K562 (cell line): ENCODE data around the gene DDIT3. TPM values are rescaled to one million over a fixed set of nuclear protein-coding genes. Genes with fewer than 3 reads are reported as not detected.

ENCODE experiments used
- ATAC-seq: fragments of 200-7000 bp; cut with Tn5 transposase; 3 replicates; pipeline ENCODE4 v1.9.1; 2020; ENCODE audit warnings: moderate library complexity
- BruUV-seq: library from RNA; stranded (reverse); fragments of 400-500 nt; replicated peaks from 2 replicates; lab custom pipeline; 2021; lab: Mats Ljungman, UMichigan
- CTCF ChIA-PET: fragments of 300-600 bp; formaldehyde crosslinking; extraction: SDS; loops from one replicate; lab custom pipeline; 2021; ENCODE audit warnings: low intra/inter-chr PET ratio; lab: Yijun Ruan, JAX
- POLR2A ChIA-PET: fragments of 300-600, 350-650 bp; sonication (Branson Sonifier 250); formaldehyde crosslinking; extraction: SDS; loops from one replicate; lab custom pipeline; 2021; ENCODE audit warnings: antibody characterized with exemption, inconsistent platforms; lab: Yijun Ruan, JAX
- DNase-seq, 4 experiments: peaks; one replicate each; pipeline versions ENCODE4 v3.0.0 to v3.0.0-alpha.2; 2011 to 2018; ENCODE audit warnings: low spot score in 3 of 4, mixed read lengths in 3 of 4; ENCODE audit errors: extremely low read depth in 1 of 4
- FAIRE-seq: peaks from 2 replicates; lab custom pipeline; 2011; peaks lifted over from hg19 to GRCh38; lab: Jason Lieb, UNC
- H2AFZ ChIP-seq: 2 replicates; pipeline ENCODE4 v1.6.0; 2011; ENCODE audit warnings: low read depth, low read length, control low read depth, inconsistent platforms
- H3K27ac ChIP-seq: fragments of 200-600 bp; 3 replicates; pipeline ENCODE4 v1.8.0; 2011; ENCODE audit warnings: low read depth, mild to moderate bottlenecking, control low read depth, inconsistent platforms, low read length, moderate library complexity, mixed read lengths; ENCODE audit errors: extremely low read depth
- H3K27me3 ChIP-seq, 2 experiments: fragments of 300-600 bp in 1 of 2; 2 replicates in 1 of 2; 3 replicates in 1 of 2; pipeline versions ENCODE4 v1.6.0 to v1.8.0; 2011; ENCODE audit warnings: inconsistent platforms in 2 of 2, low read length in 2 of 2, mild to moderate bottlenecking in 1 of 2, mixed read lengths in 1 of 2, moderate library complexity in 1 of 2; ENCODE audit not compliant: control insufficient read depth in 2 of 2, insufficient read depth in 2 of 2
- H3K36me3 ChIP-seq: fragments of 300-600 bp; 3 replicates; pipeline ENCODE4 v1.8.0; 2011; ENCODE audit warnings: mild to moderate bottlenecking, low read length, inconsistent platforms; ENCODE audit not compliant: control insufficient read depth, insufficient read depth
- H3K4me1 ChIP-seq, 2 experiments: fragments of 200-600 bp in 1 of 2; replicated peaks in 1 of 2; 2 replicates in 1 of 2; 3 replicates in 1 of 2; pipeline versions ENCODE4 v1.5.1 to v1.8.0; 2011; ENCODE audit warnings: inconsistent platforms in 2 of 2, low read length in 2 of 2, mild to moderate bottlenecking in 1 of 2, mixed read lengths in 1 of 2, moderate library complexity in 1 of 2; ENCODE audit not compliant: control insufficient read depth in 2 of 2, insufficient read depth in 2 of 2
- H3K4me2 ChIP-seq: 2 replicates; pipeline ENCODE4 v1.6.1; 2011; ENCODE audit warnings: low read length, control low read depth, inconsistent platforms, mixed read lengths; ENCODE audit not compliant: insufficient read depth
- H3K4me3 ChIP-seq: fragments of 200-600 bp; sonication (generic), shearing (Covaris generic); 2 replicates; pipeline ENCODE4 v1.5.1; 2016; ENCODE audit warnings: control low read depth, inconsistent platforms
- H3K79me2 ChIP-seq: fragments of 200-600 bp; 3 replicates; pipeline ENCODE4 v1.8.0; 2011; ENCODE audit warnings: low read length, inconsistent platforms; ENCODE audit not compliant: control insufficient read depth, insufficient read depth
- H3K9ac ChIP-seq, 2 experiments: 2 replicates each; pipeline versions ENCODE4 v1.6.0 to v1.6.1; 2011; ENCODE audit warnings: low read depth in 2 of 2, low read length in 2 of 2, control low read depth in 1 of 2, inconsistent platforms in 1 of 2, mild to moderate bottlenecking in 1 of 2, mixed read lengths in 1 of 2; ENCODE audit not compliant: insufficient read depth in 1 of 2
- H3K9me1 ChIP-seq: one replicate; pipeline ENCODE4 v1.6.0; 2011; ENCODE audit warnings: inconsistent platforms, mild to moderate bottlenecking, low read length, moderate library complexity; ENCODE audit not compliant: control insufficient read depth, insufficient read depth
- H3K9me3 ChIP-seq: replicated peaks from 2 replicates; pipeline ENCODE4 v1.5.1; 2011; ENCODE audit warnings: low read depth, low read length, inconsistent platforms; ENCODE audit not compliant: control insufficient read depth, insufficient read depth
- H4K20me1 ChIP-seq: replicated peaks from 2 replicates; pipeline ENCODE4 v1.6.1; 2011; ENCODE audit warnings: low read length, inconsistent platforms, mixed read lengths; ENCODE audit not compliant: control insufficient read depth, insufficient read depth
- BCOR ChIP-seq: fragments of 450-650 bp; IDR thresholded peaks from 2 replicates; pipeline ENCODE4 v1.6.1; 2016
- CBFB ChIP-seq: sonication (generic); formaldehyde crosslinking; IDR thresholded peaks from 2 replicates; pipeline ENCODE4 v1.4.0; 2020; ENCODE audit warnings: mild to moderate bottlenecking, missing genetic modification reagents
- E2F3 ChIP-seq: fragments of 250-450 bp; sonication (Bioruptor Pico); IDR thresholded peaks from 2 replicates; pipeline ENCODE4 v1.4.0; 2020; ENCODE audit warnings: mild to moderate bottlenecking
- PCBP1 ChIP-seq: fragments of 200-400 bp; formaldehyde crosslinking; IDR thresholded peaks from 2 replicates; pipeline ENCODE4 v1.6.1; 2018; ENCODE audit warnings: mild to moderate bottlenecking, low read depth, low read length; ENCODE audit not compliant: poor library complexity, severe bottlenecking
- ZNF140 ChIP-seq: fragments of 250-450 bp; sonication (Bioruptor Pico); IDR thresholded peaks from 2 replicates; pipeline ENCODE4 v1.8.0; 2021; ENCODE audit warnings: moderate library complexity, mild to moderate bottlenecking, inconsistent platforms
- ZNF212 ChIP-seq: fragments of 450-650 bp; formaldehyde crosslinking; IDR thresholded peaks from 2 replicates; pipeline ENCODE4 v1.4.0; 2020; ENCODE audit warnings: mild to moderate bottlenecking
- ZNF316 ChIP-seq: fragments of 450-650 bp; IDR thresholded peaks from 2 replicates; pipeline ENCODE4 v1.6.1; 2016
- ZNF518B ChIP-seq: fragments of 250-450 bp; sonication (Bioruptor Pico); IDR thresholded peaks from 2 replicates; pipeline ENCODE4 v1.5.0; 2021; ENCODE audit warnings: mild to moderate bottlenecking, moderate library complexity
- WGBS: fragments of 100-300 bp; shearing (Covaris generic); methylation state at CpG from one replicate; pipeline ENCODE4 v1.1.6; 2016; ENCODE audit warnings: low coverage, mixed read lengths; ENCODE audit not compliant: insufficient coverage; ENCODE audit errors: missing lambda C conversion rate; 5-methylcytosine and 5-hydroxymethylcytosine counted together
- in situ Hi-C: fragments of 300-500 bp; cut with MboI; formaldehyde crosslinking; loops from 4 replicates; pipeline ENCODE4 v1.15.0; 2018; ENCODE audit warnings: inconsistent platforms, mixed read lengths
- intact Hi-C: fragments of 100-400 bp; cut with micrococcal nuclease; formaldehyde crosslinking; loops from 2 replicates; pipeline ENCODE4 v1.14.2; 2022
- polyA plus RNA-seq, 8 experiments: library from polyadenylated mRNA; depleted of rRNA in 4 of 8; stranded (reverse) in 5 of 8; unstranded in 3 of 8; fragments of >200 nt; fragmentation: Nextera tagmentation in 2 of 8; fragmentation: Illumina TruSeq in 1 of 8; extraction: Ambion mirVana in 2 of 8; extraction: Trizol in 1 of 8; gene quantifications; 2 replicates each; pipeline versions ENCODE4 v1.2.1 to v1.2.3, GENCODE V29; 2011 to 2014; ENCODE audit warnings: inconsistent platforms in 1 of 8, missing spikeins in 1 of 8
- total RNA-seq, 7 experiments: library from RNA; depleted of rRNA in 6 of 7; stranded (reverse); fragments of >200 nt in 6 of 7; fragmentation: Illumina TruSeq in 2 of 7; extraction: Trizol in 2 of 7; gene quantifications; 2 replicates each; pipeline versions ENCODE4 v1.2.1 to v1.2.3, GENCODE V29; 2011 to 2021; ENCODE audit warnings: low replicate concordance in 1 of 7
- TF ChIP-seq, protein P1 (sequence below): sonication (generic); formaldehyde crosslinking; IDR thresholded peaks from 2 replicates; pipeline ENCODE4 v1.4.0; 2020; ENCODE audit warnings: mild to moderate bottlenecking, missing genetic modification reagents
- TF ChIP-seq, protein P2 (sequence below): sonication (generic); formaldehyde crosslinking; IDR thresholded peaks from 2 replicates; pipeline ENCODE4 v1.5.0; 2020; ENCODE audit warnings: missing genetic modification reagents

DDIT3 gene
- total and polyA plus RNA-seq, 9 of the 15 experiments (the other 6 are each of a cell fraction or from before 2014, with no cell fraction given), result 59.1 to 272 (median 89.9) TPM

- no peak for TF ChIP-seq BCOR
- no peak for TF ChIP-seq ZNF212
- TF ChIP-seq ZNF518B (CRISPR knock-in tag), result no peak
- TF ChIP-seq CBFB, result no peak
- TF ChIP-seq, protein P1, sequence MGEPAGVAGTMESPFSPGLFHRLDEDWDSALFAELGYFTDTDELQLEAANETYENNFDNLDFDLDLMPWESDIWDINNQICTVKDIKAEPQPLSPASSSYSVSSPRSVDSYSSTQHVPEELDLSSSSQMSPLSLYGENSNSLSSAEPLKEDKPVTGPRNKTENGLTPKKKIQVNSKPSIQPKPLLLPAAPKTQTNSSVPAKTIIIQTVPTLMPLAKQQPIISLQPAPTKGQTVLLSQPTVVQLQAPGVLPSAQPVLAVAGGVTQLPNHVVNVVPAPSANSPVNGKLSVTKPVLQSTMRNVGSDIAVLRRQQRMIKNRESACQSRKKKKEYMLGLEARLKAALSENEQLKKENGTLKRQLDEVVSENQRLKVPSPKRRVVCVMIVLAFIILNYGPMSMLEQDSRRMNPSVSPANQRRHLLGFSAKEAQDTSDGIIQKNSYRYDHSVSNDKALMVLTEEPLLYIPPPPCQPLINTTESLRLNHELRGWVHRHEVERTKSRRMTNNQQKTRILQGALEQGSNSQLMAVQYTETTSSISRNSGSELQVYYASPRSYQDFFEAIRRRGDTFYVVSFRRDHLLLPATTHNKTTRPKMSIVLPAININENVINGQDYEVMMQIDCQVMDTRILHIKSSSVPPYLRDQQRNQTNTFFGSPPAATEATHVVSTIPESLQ, result 0 out of 2 replicates have a peak, but pooled peaks have one; percentile 27
- TF ChIP-seq, protein P2, sequence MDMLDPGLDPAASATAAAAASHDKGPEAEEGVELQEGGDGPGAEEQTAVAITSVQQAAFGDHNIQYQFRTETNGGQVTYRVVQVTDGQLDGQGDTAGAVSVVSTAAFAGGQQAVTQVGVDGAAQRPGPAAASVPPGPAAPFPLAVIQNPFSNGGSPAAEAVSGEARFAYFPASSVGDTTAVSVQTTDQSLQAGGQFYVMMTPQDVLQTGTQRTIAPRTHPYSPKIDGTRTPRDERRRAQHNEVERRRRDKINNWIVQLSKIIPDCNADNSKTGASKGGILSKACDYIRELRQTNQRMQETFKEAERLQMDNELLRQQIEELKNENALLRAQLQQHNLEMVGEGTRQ (CRISPR knock-in tag), result no peak
- TF ChIP-seq ZNF140 (CRISPR knock-in tag), result no peak
- no peak for TF ChIP-seq PCBP1
- no peak for TF ChIP-seq E2F3 (CRISPR knock-in tag)
- 0 out of 2 replicates have a peak, but pooled peaks have one; percentile 6 for TF ChIP-seq ZNF316
- Histone ChIP-seq H3K36me3 (peaks cover 17% of the 10 kb centered on the region), H4K20me1 (no peaks in the 10 kb centered on the region), H3K4me2 (peak overlapping the region; percentile 89; the same call in 1 of the 2 replicates), H3K9ac (peak overlapping the region in 1 of 2 experiments; percentile 72; a peak in 1 of 4 replicates), H3K27ac (no peak overlapping the region; the same call in 2 of the 3 replicates), H2AFZ (no peak overlapping the region), H3K9me3 (no peaks in the 10 kb centered on the region), H3K4me3 (no peak overlapping the region), H3K27me3 (no peaks in the 10 kb centered on the region), H3K4me1 (peaks cover 49 to 55% of the 10 kb centered on the region in 2 experiments), H3K79me2 (peaks cover 67% of the 10 kb centered on the region), H3K9me1 (no peaks in the 10 kb centered on the region)
- POLR2A ChIA-PET, result interaction anchor here (1.4 to 4.2 kb wide), 4 partner anchors 8 to 36 kb away, joined by 3 to 38 read pairs (median 10); partner anchors contain the start of gene DDIT3
- FAIRE-seq, result no peak
- no peak for ATAC-seq
- in situ Hi-C loops (no loop called here), intact Hi-C loops (no loop called here)
- WGBS, result 100% methylated on average over 1 of the region's 2 CpGs
- no peak for DNase-seq
- BruUV-seq, result no TSS peak
- CTCF ChIA-PET, result no interaction called here
Observed at GRCh38 chr12:57554453-57554852, 34.1 kb upstream of the DDIT3 start.
